GM12878 (cell line): ENCODE measurements around the gene OTOS. TPM values are rescaled to one million over a fixed set of nuclear protein-coding genes. Genes with fewer than 3 reads are reported as not detected.

Source experiments
- ATAC-seq: fragments of 200-7000 bp; cut with Tn5 transposase; 3 replicates; pipeline ENCODE4 v1.9.1; 2020; ENCODE audit warnings: mild to moderate bottlenecking, moderate library complexity
- BruUV-seq: library from RNA; stranded (reverse); fragments of 400-500 nt; replicated peaks from 2 replicates; lab custom pipeline; 2021; lab: Mats Ljungman, UMichigan
- CTCF ChIA-PET: fragments of 300-600 bp; sonication (Branson Sonifier 250); formaldehyde crosslinking; extraction: SDS; loops from one replicate; lab custom pipeline; 2021; ENCODE audit warnings: inconsistent platforms; lab: Yijun Ruan, JAX
- POLR2A ChIA-PET: fragments of 350-600 bp; formaldehyde crosslinking; extraction: SDS; loops from one replicate; lab custom pipeline; 2021; ENCODE audit warnings: inconsistent platforms; lab: Charles Lee
- RAD21 ChIA-PET: fragments of 300-600 bp; sonication (Branson Sonifier 250); formaldehyde crosslinking; loops from one replicate; lab custom pipeline; 2023; ENCODE audit warnings: antibody characterized with exemption; ENCODE audit not compliant: unreplicated experiment; lab: Charles Lee
- SMC1A ChIA-PET: fragments of 300-600 bp; sonication (Branson Sonifier 250); formaldehyde crosslinking; loops from one replicate; lab custom pipeline; 2023; ENCODE audit not compliant: unreplicated experiment, uncharacterized antibody; lab: Charles Lee
- DNase-seq: peaks from one replicate; pipeline ENCODE4 v3.0.0-alpha.2; 2011; ENCODE audit warnings: low read depth, low spot score
- FAIRE-seq: peaks from 3 replicates; lab custom pipeline; 2011; peaks lifted over from hg19 to GRCh38; lab: Jason Lieb, UNC
- H2AFZ ChIP-seq: 2 replicates; pipeline ENCODE4 v1.6.0; 2011; ENCODE audit warnings: low read depth, low read length, control low read depth; ENCODE audit not compliant: control insufficient read depth
- H3K27ac ChIP-seq: 2 replicates; pipeline ENCODE4 v1.5.1; 2011; ENCODE audit warnings: control low read depth; ENCODE audit not compliant: control insufficient read depth, insufficient read depth
- H3K27me3 ChIP-seq, 2 experiments: replicated peaks in 1 of 2; 2 replicates each; pipeline versions ENCODE4 v1.6.0 to v1.6.1; 2011; ENCODE audit warnings: low read length in 1 of 2; ENCODE audit not compliant: control insufficient read depth in 2 of 2, insufficient read depth in 2 of 2
- H3K36me3 ChIP-seq, 2 experiments: 2 replicates each; pipeline ENCODE4 v1.5.1; 2011; ENCODE audit warnings: low read length in 1 of 2; ENCODE audit not compliant: control insufficient read depth in 2 of 2, insufficient read depth in 2 of 2
- H3K4me1 ChIP-seq: 2 replicates; pipeline ENCODE4 v1.6.1; 2011; ENCODE audit warnings: mild to moderate bottlenecking, low read length, moderate library complexity, mixed read lengths; ENCODE audit not compliant: control insufficient read depth, insufficient read depth
- H3K4me2 ChIP-seq: 2 replicates; pipeline ENCODE4 v1.6.0; 2011; ENCODE audit warnings: control low read depth; ENCODE audit not compliant: control insufficient read depth, insufficient read depth
- H3K4me3 ChIP-seq: fragments of 200-600 bp; sonication (generic); 2 replicates; pipeline ENCODE4 v1.5.1; 2016
- H3K79me2 ChIP-seq: 2 replicates; pipeline ENCODE4 v1.6.0; 2011; ENCODE audit warnings: low read length; ENCODE audit not compliant: control insufficient read depth, insufficient read depth
- H3K9ac ChIP-seq: 2 replicates; pipeline ENCODE4 v1.8.0; 2011; ENCODE audit warnings: low read length, control low read depth, mixed read lengths; ENCODE audit not compliant: control insufficient read depth, insufficient read depth
- H3K9me3 ChIP-seq: replicated peaks from 3 replicates; pipeline ENCODE4 v1.5.1; 2011; ENCODE audit warnings: mild to moderate bottlenecking, low read length; ENCODE audit not compliant: control insufficient read depth, insufficient read depth
- H4K20me1 ChIP-seq: 2 replicates; pipeline ENCODE4 v1.6.0; 2011; ENCODE audit not compliant: control insufficient read depth, insufficient read depth
- ATF7 ChIP-seq: fragments of 450-650 bp; IDR thresholded peaks from 2 replicates; pipeline ENCODE4 v1.6.1; 2016; ENCODE audit warnings: low read depth, mild to moderate bottlenecking
- BACH1 ChIP-seq: fragments of 450-650 bp; IDR thresholded peaks from 2 replicates; pipeline ENCODE4 v1.6.1; 2017; ENCODE audit warnings: mild to moderate bottlenecking, borderline replicate concordance
- CBX3 ChIP-seq: fragments of 200-600 bp; sonication (generic); IDR thresholded peaks from 2 replicates; pipeline ENCODE4 v1.6.1; 2016; ENCODE audit warnings: low read depth, borderline replicate concordance
- FOS ChIP-seq: IDR thresholded peaks from 3 replicates; pipeline ENCODE4 v1.6.1; 2011; ENCODE audit warnings: borderline replicate concordance; ENCODE audit not compliant: insufficient read length; ENCODE audit errors: extremely low read depth
- FOXK2 ChIP-seq: fragments of 450-650 bp; IDR thresholded peaks from 2 replicates; pipeline ENCODE4 v1.6.1; 2017; ENCODE audit warnings: mild to moderate bottlenecking, moderate library complexity
- KLF5 ChIP-seq: fragments of 450-650 bp; IDR thresholded peaks from 2 replicates; pipeline ENCODE4 v1.6.1; 2014; ENCODE audit warnings: mild to moderate bottlenecking; ENCODE audit not compliant: partially characterized antibody
- MEF2A ChIP-seq: IDR thresholded peaks from 2 replicates; pipeline ENCODE4 v1.6.1; 2011; ENCODE audit warnings: low read depth, mild to moderate bottlenecking, low read length, moderate library complexity; ENCODE audit not compliant: insufficient read depth
- NFXL1 ChIP-seq: fragments of 450-650 bp; IDR thresholded peaks from 2 replicates; pipeline ENCODE4 v1.6.1; 2017; ENCODE audit warnings: antibody characterized with exemption, mild to moderate bottlenecking, borderline replicate concordance
- NR2C2 ChIP-seq: IDR thresholded peaks from 2 replicates; pipeline ENCODE4 v1.6.1; 2011; ENCODE audit warnings: borderline replicate concordance, low read depth; ENCODE audit not compliant: control insufficient read depth, insufficient read length
- NRF1 ChIP-seq: conservative IDR thresholded peaks from 2 replicates; pipeline ENCODE4 v1.6.1; 2011; ENCODE audit warnings: mild to moderate bottlenecking, low read depth, low read length, improper control_type of control experiment
- TARDBP ChIP-seq: IDR thresholded peaks from 2 replicates; pipeline ENCODE4 v1.6.1; 2016; ENCODE audit warnings: borderline replicate concordance
- TCF3 ChIP-seq: IDR thresholded peaks from 2 replicates; pipeline ENCODE4 v1.6.1; 2012; ENCODE audit warnings: low read depth, mild to moderate bottlenecking, low read length, borderline replicate concordance; ENCODE audit not compliant: insufficient read depth
- ZNF24 ChIP-seq: fragments of 450-650 bp; IDR thresholded peaks from 2 replicates; pipeline ENCODE4 v1.6.1; 2017; ENCODE audit warnings: antibody characterized with exemption, mild to moderate bottlenecking
- WGBS: methylation state at CpG from one replicate; pipeline ENCODE4 v1.1.6; 2016; ENCODE audit warnings: low lambda C conversion rate; ENCODE audit not compliant: insufficient replicate concordance, insufficient coverage; ENCODE audit errors: missing lambda C conversion rate; 5-methylcytosine and 5-hydroxymethylcytosine counted together
- in situ Hi-C: fragments of 300-500 bp; cut with MboI; formaldehyde crosslinking; loops from 9 replicates; pipeline ENCODE4 v1.14.3; 2018; ENCODE audit warnings: mixed read lengths
- intact Hi-C: fragments of 100-400 bp; cut with micrococcal nuclease; formaldehyde crosslinking; loops from one replicate; pipeline ENCODE4 v1.14.2; 2022; ENCODE audit not compliant: unreplicated experiment
- polyA plus RNA-seq, 11 experiments: library from polyadenylated mRNA; depleted of rRNA in 4 of 11; unstranded in 6 of 11; stranded (reverse) in 5 of 11; fragments of >200 nt; fragmentation: Nextera tagmentation in 4 of 11; fragmentation: Illumina TruSeq in 1 of 11; extraction: Ambion mirVana in 4 of 11; extraction: Trizol in 1 of 11; gene quantifications; 1 replicate in 1 of 11; 2 replicates in 10 of 11; pipeline versions ENCODE4 v1.2.1 to v1.2.3, GENCODE V29; 2011 to 2016; ENCODE audit warnings: inconsistent platforms in 2 of 11, missing spikeins in 2 of 11, low read depth in 1 of 11
- total RNA-seq, 4 experiments: library from RNA; depleted of rRNA in 3 of 4; stranded (reverse); fragments of >200 nt in 3 of 4; fragmentation: Illumina TruSeq in 1 of 4; extraction: Trizol in 1 of 4; gene quantifications; 2 replicates each; pipeline versions ENCODE4 v1.2.1 to v1.2.3, GENCODE V29; 2013 to 2021
- TF ChIP-seq, protein P1 (sequence below): fragments of 150-350 bp; IDR thresholded peaks from 2 replicates; pipeline ENCODE4 v1.6.1; 2014; ENCODE audit warnings: mild to moderate bottlenecking, low read depth, low read length
- TF ChIP-seq, protein P2 (sequence below): fragments of 450-650 bp; IDR thresholded peaks from 2 replicates; pipeline ENCODE4 v1.6.1; 2017; ENCODE audit warnings: antibody characterized with exemption, mild to moderate bottlenecking, moderate library complexity
- TF ChIP-seq, protein P3 (sequence below): fragments of 450-650 bp; IDR thresholded peaks from 2 replicates; pipeline ENCODE4 v1.6.1; 2018; ENCODE audit warnings: borderline replicate concordance, mild to moderate bottlenecking; ENCODE audit not compliant: partially characterized antibody
- TF ChIP-seq, protein P4 (sequence below): IDR thresholded peaks from 2 replicates; pipeline ENCODE4 v1.6.1; 2011; ENCODE audit warnings: low read depth, mild to moderate bottlenecking, low read length, moderate library complexity, borderline replicate concordance; ENCODE audit errors: extremely low read depth

The OTOS gene
- total and polyA plus RNA-seq, 10 of the 15 experiments (the other 5 are each of a cell fraction or from before 2014, with no cell fraction given) = not detected

DNA sequence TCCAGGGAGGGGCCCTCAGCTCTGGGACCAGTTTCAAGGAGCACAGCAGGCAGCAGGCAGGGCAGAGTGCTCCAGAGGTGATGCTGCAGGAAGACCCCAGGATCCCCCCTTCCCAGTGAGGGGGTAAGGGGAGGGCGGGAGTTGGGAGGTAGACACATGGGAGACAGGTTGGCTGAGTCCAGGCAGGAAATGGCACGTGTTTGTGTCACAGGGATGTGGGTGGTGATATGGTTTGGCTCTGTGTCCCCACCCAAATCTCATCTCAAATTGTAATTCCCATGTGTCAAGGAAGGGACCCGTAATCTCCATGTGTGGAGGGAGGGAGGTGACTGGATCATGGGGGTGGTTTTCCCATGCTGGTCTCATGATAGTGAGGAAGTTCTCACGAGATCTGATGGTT, 25.2 kb upstream of the OTOS start (continued):
- TF ChIP-seq BACH1 = no peak
- TF ChIP-seq, protein P1, sequence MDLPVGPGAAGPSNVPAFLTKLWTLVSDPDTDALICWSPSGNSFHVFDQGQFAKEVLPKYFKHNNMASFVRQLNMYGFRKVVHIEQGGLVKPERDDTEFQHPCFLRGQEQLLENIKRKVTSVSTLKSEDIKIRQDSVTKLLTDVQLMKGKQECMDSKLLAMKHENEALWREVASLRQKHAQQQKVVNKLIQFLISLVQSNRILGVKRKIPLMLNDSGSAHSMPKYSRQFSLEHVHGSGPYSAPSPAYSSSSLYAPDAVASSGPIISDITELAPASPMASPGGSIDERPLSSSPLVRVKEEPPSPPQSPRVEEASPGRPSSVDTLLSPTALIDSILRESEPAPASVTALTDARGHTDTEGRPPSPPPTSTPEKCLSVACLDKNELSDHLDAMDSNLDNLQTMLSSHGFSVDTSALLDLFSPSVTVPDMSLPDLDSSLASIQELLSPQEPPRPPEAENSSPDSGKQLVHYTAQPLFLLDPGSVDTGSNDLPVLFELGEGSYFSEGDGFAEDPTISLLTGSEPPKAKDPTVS = no peak
- TF ChIP-seq FOS = no peak
- TF ChIP-seq KLF5 = no peak

DNA sequence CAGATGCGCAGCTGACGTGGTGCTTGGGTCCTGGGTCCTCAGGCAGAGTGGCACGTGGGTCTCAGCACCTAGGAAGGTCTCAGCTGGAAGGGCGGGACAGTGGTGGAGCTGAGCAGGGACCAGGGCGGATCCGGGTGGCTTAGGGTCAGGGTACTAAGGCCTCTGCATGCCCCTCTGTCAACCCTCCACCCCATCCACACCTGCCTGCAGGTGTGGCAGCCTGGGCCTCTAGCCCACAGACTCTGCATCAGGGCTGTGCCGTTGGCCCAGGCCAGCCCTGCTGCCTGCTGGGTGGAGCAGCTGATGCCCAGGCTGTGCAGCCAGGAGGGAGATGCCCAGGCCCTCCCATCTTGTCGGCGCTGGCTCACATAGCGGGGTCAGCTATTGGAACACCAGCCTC, 24.6 kb upstream of the OTOS start:
- intact Hi-C loops (no loop called here), in situ Hi-C loops (no loop called here)
- ATAC-seq = no peak
- no peak overlapping the region for H3K4me2 ChIP-seq
- no peak overlapping the region for H3K4me3 ChIP-seq
- ChIA-PET RAD21 (no interaction called here), CTCF (no interaction called here), SMC1A (no interaction called here), POLR2A (no interaction called here)
- WGBS = 59% methylated on average over 10 of the region's 10 CpGs
- no peaks in the 10 kb centered on the region for H3K79me2 ChIP-seq
- H2AFZ ChIP-seq = no peak overlapping the region
- H4K20me1 ChIP-seq = no peaks in the 10 kb centered on the region
- H3K27me3 ChIP-seq = no peaks in the 10 kb centered on the region
- H3K27ac ChIP-seq = no peak overlapping the region
- no peaks in the 10 kb centered on the region for H3K36me3 ChIP-seq
- FAIRE-seq = no peak
- BruUV-seq = no TSS peak
- H3K4me1 ChIP-seq = no peaks in the 10 kb centered on the region
- DNase-seq = no peak
- no peaks in the 10 kb centered on the region; the same call in 2 of the 3 replicates for H3K9me3 ChIP-seq
- no peak overlapping the region for H3K9ac ChIP-seq
- TF ChIP-seq, protein P2, sequence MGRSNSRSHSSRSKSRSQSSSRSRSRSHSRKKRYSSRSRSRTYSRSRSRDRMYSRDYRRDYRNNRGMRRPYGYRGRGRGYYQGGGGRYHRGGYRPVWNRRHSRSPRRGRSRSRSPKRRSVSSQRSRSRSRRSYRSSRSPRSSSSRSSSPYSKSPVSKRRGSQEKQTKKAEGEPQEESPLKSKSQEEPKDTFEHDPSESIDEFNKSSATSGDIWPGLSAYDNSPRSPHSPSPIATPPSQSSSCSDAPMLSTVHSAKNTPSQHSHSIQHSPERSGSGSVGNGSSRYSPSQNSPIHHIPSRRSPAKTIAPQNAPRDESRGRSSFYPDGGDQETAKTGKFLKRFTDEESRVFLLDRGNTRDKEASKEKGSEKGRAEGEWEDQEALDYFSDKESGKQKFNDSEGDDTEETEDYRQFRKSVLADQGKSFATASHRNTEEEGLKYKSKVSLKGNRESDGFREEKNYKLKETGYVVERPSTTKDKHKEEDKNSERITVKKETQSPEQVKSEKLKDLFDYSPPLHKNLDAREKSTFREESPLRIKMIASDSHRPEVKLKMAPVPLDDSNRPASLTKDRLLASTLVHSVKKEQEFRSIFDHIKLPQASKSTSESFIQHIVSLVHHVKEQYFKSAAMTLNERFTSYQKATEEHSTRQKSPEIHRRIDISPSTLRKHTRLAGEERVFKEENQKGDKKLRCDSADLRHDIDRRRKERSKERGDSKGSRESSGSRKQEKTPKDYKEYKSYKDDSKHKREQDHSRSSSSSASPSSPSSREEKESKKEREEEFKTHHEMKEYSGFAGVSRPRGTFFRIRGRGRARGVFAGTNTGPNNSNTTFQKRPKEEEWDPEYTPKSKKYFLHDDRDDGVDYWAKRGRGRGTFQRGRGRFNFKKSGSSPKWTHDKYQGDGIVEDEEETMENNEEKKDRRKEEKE = no peak
- TF ChIP-seq MEF2A (no peak), TCF3 (no peak), ZNF24 (no peak), NFXL1 (no peak), NR2C2 (no peak), NRF1 (no peak), FOXK2 (no peak), CBX3 (no peak), TARDBP (no peak), ATF7 (no peak)
- TF ChIP-seq, protein P3, sequence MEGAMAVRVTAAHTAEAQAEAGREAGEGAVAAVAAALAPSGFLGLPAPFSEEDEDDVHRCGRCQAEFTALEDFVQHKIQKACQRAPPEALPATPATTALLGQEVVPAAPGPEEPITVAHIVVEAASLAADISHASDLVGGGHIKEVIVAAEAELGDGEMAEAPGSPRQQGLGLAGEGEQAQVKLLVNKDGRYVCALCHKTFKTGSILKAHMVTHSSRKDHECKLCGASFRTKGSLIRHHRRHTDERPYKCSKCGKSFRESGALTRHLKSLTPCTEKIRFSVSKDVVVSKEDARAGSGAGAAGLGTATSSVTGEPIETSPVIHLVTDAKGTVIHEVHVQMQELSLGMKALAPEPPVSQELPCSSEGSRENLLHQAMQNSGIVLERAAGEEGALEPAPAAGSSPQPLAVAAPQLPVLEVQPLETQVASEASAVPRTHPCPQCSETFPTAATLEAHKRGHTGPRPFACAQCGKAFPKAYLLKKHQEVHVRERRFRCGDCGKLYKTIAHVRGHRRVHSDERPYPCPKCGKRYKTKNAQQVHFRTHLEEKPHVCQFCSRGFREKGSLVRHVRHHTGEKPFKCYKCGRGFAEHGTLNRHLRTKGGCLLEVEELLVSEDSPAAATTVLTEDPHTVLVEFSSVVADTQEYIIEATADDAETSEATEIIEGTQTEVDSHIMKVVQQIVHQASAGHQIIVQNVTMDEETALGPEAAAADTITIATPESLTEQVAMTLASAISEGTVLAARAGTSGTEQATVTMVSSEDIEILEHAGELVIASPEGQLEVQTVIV = no peak
- TF ChIP-seq, protein P4, sequence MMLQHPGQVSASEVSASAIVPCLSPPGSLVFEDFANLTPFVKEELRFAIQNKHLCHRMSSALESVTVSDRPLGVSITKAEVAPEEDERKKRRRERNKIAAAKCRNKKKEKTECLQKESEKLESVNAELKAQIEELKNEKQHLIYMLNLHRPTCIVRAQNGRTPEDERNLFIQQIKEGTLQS = no peak
